Measurements from ENCODE around the gene CSTB.

- TF ChIP-seq CTCF (IDR thresholded peaks at IDR 0.05) (no peak), POLR2A (IDR thresholded peaks at IDR 0.05) (no peak)
Measured at GRCh38 chr21:43727519-43728153, 48.5 kb downstream of the CSTB start.
